ENCODE measurements around the gene ESRRA. TPM values are rescaled to one million over a fixed set of nuclear protein-coding genes. Genes with fewer than 3 reads are reported as not detected.

The ESRRA gene
- total and polyA plus RNA-seq, 9 of the 15 experiments (the other 6 are each of a cell fraction or from before 2014, with no cell fraction given) = 0.27 to 89.7 (median 23.7) TPM

DNA sequence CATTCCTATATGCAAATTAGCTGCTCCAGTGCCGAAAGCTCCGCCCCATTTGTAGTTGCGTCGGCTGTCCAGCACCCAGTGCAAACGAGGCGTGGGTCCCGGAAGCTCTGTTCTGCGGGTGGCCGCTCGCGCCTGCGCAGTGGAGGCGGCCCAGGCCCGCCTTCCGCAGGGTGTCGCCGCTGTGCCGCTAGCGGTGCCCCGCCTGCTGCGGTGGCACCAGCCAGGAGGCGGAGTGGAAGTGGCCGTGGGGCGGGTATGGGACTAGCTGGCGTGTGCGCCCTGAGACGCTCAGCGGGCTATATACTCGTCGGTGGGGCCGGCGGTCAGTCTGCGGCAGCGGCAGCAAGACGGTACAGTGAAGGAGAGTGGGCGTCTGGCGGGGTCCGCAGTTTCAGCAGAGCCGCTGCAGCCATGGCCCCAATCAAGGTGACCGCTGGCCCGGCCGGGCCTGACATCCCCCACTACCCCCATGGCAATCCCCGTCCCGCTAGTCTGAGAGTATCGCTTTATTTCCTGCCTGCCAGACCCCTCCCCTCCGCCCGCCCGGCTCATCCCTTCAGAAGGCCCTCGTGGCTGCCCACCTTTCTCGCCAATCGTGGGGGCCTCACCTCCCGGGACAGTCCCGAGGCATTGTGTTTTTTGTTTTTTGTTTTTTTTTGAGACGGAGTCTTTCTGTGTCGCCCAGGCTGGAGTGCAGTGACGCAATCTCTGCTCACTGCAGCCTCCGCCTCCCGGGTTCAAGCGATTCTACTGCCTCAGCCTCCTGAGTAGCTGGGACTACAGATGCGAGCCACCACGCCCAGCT lies 12.8 kb downstream of the ESRRA start, which contains the start of gene PRDX5 (continued):
- TF ChIP-seq HEY1 (CRISPR knock-in tag; IDR thresholded peaks at IDR 0.05; ENCODE audit: borderline replicate concordance) (no peak), ELF2 (CRISPR knock-in tag; IDR thresholded peaks at IDR 0.05) (0 out of 2 replicates have a peak, but pooled peaks have one; percentile 15), HNRNPL (IDR thresholded peaks at IDR 0.05; ENCODE audit: low read depth, low read length) (peak; percentile 99), ZNF41 (CRISPR knock-in tag; conservative IDR thresholded peaks at IDR 0.05) (no peak), ZNF184 (CRISPR knock-in tag; IDR thresholded peaks at IDR 0.05) (no peak), TRIM28 (IDR thresholded peaks at IDR 0.05) (peak; percentile 45; the same call in 1 of the 2 replicates), RB1 (IDR thresholded peaks at IDR 0.05; ENCODE audit: low read depth) (peak; percentile 93), ZNF282 (CRISPR knock-in tag; IDR thresholded peaks at IDR 0.05) (peak; percentile 58; the same call in 1 of the 2 replicates), GTF2E2 (tag; IDR thresholded peaks at IDR 0.05) (0 out of 2 replicates have a peak, but pooled peaks have one; percentile 43), SMAD1 (IDR thresholded peaks at IDR 0.05; ENCODE audit: low read depth, low read length, partially characterized antibody) (no peak)
- TF ChIP-seq, protein P1, sequence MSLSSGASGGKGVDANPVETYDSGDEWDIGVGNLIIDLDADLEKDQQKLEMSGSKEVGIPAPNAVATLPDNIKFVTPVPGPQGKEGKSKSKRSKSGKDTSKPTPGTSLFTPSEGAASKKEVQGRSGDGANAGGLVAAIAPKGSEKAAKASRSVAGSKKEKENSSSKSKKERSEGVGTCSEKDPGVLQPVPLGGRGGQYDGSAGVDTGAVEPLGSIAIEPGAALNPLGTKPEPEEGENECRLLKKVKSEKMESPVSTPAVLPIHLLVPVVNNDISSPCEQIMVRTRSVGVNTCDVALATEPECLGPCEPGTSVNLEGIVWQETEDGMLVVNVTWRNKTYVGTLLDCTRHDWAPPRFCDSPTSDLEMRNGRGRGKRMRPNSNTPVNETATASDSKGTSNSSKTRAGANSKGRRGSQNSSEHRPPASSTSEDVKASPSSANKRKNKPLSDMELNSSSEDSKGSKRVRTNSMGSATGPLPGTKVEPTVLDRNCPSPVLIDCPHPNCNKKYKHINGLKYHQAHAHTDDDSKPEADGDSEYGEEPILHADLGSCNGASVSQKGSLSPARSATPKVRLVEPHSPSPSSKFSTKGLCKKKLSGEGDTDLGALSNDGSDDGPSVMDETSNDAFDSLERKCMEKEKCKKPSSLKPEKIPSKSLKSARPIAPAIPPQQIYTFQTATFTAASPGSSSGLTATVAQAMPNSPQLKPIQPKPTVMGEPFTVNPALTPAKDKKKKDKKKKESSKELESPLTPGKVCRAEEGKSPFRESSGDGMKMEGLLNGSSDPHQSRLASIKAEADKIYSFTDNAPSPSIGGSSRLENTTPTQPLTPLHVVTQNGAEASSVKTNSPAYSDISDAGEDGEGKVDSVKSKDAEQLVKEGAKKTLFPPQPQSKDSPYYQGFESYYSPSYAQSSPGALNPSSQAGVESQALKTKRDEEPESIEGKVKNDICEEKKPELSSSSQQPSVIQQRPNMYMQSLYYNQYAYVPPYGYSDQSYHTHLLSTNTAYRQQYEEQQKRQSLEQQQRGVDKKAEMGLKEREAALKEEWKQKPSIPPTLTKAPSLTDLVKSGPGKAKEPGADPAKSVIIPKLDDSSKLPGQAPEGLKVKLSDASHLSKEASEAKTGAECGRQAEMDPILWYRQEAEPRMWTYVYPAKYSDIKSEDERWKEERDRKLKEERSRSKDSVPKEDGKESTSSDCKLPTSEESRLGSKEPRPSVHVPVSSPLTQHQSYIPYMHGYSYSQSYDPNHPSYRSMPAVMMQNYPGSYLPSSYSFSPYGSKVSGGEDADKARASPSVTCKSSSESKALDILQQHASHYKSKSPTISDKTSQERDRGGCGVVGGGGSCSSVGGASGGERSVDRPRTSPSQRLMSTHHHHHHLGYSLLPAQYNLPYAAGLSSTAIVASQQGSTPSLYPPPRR (CRISPR knock-in tag; IDR thresholded peaks at IDR 0.05; ENCODE audit: borderline replicate concordance) = no peak
- TF ChIP-seq, protein P2, sequence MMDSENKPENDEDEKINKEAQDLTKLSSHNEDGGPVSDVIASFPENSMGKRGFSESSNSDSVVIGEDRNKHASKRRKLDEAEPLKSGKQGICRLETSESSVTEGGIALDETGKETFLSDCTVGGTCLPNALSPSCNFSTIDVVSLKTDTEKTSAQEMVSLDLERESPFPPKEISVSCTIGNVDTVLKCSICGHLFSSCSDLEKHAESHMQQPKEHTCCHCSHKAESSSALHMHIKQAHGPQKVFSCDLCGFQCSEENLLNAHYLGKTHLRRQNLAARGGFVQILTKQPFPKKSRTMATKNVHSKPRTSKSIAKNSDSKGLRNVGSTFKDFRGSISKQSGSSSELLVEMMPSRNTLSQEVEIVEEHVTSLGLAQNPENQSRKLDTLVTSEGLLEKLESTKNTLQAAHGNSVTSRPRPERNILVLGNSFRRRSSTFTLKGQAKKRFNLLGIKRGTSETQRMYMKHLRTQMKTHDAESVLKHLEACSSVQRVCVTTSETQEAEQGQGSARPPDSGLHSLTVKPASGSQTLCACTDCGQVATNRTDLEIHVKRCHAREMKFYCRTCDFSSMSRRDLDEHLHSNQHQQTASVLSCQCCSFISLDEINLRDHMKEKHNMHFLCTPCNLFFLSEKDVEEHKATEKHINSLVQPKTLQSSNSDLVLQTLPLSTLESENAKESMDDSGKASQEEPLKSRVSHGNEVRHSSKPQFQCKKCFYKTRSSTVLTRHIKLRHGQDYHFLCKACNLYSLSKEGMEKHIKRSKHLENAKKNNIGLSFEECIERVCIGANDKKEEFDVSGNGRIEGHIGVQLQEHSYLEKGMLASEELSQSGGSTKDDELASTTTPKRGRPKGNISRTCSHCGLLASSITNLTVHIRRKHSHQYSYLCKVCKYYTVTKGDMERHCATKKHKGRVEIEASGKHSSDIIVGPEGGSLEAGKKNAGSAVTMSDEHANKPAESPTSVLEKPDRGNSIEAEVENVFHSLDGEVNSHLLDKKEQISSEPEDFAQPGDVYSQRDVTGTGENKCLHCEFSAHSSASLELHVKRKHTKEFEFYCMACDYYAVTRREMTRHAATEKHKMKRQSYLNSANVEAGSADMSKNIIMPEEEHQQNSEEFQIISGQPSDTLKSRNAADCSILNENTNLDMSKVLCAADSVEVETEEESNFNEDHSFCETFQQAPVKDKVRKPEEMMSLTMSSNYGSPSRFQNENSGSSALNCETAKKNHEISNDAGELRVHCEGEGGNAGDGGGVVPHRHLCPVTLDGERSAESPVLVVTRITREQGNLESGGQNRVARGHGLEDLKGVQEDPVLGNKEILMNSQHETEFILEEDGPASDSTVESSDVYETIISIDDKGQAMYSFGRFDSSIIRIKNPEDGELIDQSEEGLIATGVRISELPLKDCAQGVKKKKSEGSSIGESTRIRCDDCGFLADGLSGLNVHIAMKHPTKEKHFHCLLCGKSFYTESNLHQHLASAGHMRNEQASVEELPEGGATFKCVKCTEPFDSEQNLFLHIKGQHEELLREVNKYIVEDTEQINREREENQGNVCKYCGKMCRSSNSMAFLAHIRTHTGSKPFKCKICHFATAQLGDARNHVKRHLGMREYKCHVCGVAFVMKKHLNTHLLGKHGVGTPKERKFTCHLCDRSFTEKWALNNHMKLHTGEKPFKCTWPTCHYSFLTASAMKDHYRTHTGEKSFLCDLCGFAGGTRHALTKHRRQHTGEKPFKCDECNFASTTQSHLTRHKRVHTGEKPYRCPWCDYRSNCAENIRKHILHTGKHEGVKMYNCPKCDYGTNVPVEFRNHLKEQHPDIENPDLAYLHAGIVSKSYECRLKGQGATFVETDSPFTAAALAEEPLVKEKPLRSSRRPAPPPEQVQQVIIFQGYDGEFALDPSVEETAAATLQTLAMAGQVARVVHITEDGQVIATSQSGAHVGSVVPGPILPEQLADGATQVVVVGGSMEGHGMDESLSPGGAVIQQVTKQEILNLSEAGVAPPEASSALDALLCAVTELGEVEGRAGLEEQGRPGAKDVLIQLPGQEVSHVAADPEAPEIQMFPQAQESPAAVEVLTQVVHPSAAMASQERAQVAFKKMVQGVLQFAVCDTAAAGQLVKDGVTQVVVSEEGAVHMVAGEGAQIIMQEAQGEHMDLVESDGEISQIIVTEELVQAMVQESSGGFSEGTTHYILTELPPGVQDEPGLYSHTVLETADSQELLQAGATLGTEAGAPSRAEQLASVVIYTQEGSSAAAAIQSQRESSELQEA (IDR thresholded peaks at IDR 0.05; ENCODE audit: low read depth) = 0 out of 2 replicates have a peak, but pooled peaks have one; percentile 10
- TF ChIP-seq, protein P3, sequence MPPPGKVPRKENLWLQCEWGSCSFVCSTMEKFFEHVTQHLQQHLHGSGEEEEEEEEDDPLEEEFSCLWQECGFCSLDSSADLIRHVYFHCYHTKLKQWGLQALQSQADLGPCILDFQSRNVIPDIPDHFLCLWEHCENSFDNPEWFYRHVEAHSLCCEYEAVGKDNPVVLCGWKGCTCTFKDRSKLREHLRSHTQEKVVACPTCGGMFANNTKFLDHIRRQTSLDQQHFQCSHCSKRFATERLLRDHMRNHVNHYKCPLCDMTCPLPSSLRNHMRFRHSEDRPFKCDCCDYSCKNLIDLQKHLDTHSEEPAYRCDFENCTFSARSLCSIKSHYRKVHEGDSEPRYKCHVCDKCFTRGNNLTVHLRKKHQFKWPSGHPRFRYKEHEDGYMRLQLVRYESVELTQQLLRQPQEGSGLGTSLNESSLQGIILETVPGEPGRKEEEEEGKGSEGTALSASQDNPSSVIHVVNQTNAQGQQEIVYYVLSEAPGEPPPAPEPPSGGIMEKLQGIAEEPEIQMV (tag; conservative IDR thresholded peaks at IDR 0.05; ENCODE audit: low read depth) = no peak
